Stimulated activated CD4-positive, alpha-beta T cell treated with anti-CD3 and anti-CD28 coated beads, Interleukin-12 subunit alpha, Interleukin-12 subunit beta, amount 100 ng/mL, for 4 hours (primary cell): ENCODE data around the gene PPM1M.
"Not testable (repeated sequence)": the region's sequence is repeated elsewhere in the genome, so short reads cannot be mapped to it uniquely, and the experiment has no call there.

Source experiments
- DNase-seq: peaks from one replicate; pipeline ENCODE4 v3.0.0-alpha.2; 2020

Gene PPM1M

GRCh38 chr3:52248165-52248541 is 2.6 kb downstream of the PPM1M start:
- no peak for DNase-seq

GRCh38 chr3:52248816-52249547 is 3.4 kb downstream of the PPM1M start:
- no peak for DNase-seq

GRCh38 chr3:52249683-52250082 is 4.1 kb downstream of the PPM1M start:
- no peak for DNase-seq

- no peak for DNase-seq
Measured at GRCh38 chr3:52250122-52250521, 4.6 kb downstream of the PPM1M start.

- peak; percentile 71 for DNase-seq
Measured at GRCh38 chr3:52253314-52254304, 8.1 kb downstream of the PPM1M start.

GRCh38 chr3:52254608-52255007 is 9.0 kb downstream of the PPM1M start:
- DNase-seq, result no peak

- no peak for DNase-seq
Measured at GRCh38 chr3:52256159-52256558, 10.6 kb downstream of the PPM1M start.

- no peak for DNase-seq
Measured at GRCh38 chr3:52256622-52257021, 11.1 kb downstream of the PPM1M start.

- no peak for DNase-seq
Measured at GRCh38 chr3:52257911-52258310, 12.4 kb downstream of the PPM1M start.

- DNase-seq, result no peak
Measured at GRCh38 chr3:52259035-52259434, 13.5 kb downstream of the PPM1M start.

- DNase-seq, result no peak
Measured at GRCh38 chr3:52259448-52259847, 13.9 kb downstream of the PPM1M start.

GRCh38 chr3:52262447-52262846 is 16.9 kb downstream of the PPM1M start:
- no peak for DNase-seq

- DNase-seq, result no peak
Measured at GRCh38 chr3:52265387-52265786, 19.8 kb downstream of the PPM1M start.

GRCh38 chr3:52268036-52268435 is 22.5 kb downstream of the PPM1M start:
- peak; percentile 46 for DNase-seq

- no peak for DNase-seq
Measured at GRCh38 chr3:52269776-52270175, 24.2 kb downstream of the PPM1M start.

- no peak for DNase-seq
Measured at GRCh38 chr3:52270252-52270754, 24.7 kb downstream of the PPM1M start.

GRCh38 chr3:52272172-52272571 is 26.6 kb downstream of the PPM1M start:
- DNase-seq, result not testable (repeated sequence)

- DNase-seq, result no peak
Measured at GRCh38 chr3:52272831-52273230, 27.3 kb downstream of the PPM1M start.

- DNase-seq, result not testable (repeated sequence)
Measured at GRCh38 chr3:52274781-52275180, 29.2 kb downstream of the PPM1M start.

GRCh38 chr3:52277071-52277964 is 31.8 kb downstream of the PPM1M start:
- peak; percentile 73 for DNase-seq

- peak; percentile 64 for DNase-seq
Measured at GRCh38 chr3:52277972-52278509, 32.5 kb downstream of the PPM1M start.

GRCh38 chr3:52278510-52279069 is 33.0 kb downstream of the PPM1M start, which contains the start of gene WDR82:
Gene WDR82, minus strand, starts transcription at chr3:52278649. Its CDS starts 288 bp downstream, at chr3:52278361.
- peak; percentile 99 for DNase-seq
